IMR-90 (cell line): ENCODE data around the gene RPUSD1. TPM values are rescaled to one million over a fixed set of nuclear protein-coding genes. Genes with fewer than 3 reads are reported as not detected.
A peak's percentile ranks its signal among the peaks of the same experiment; 100 is the strongest.

ENCODE experiments used
- ATAC-seq: fragments of 200-7000 bp; cut with Tn5 transposase; 2 replicates; pipeline ENCODE4 v1.9.1; 2020; ENCODE audit warnings: low read depth, mild to moderate bottlenecking, moderate library complexity
- BruUV-seq: library from RNA; stranded (reverse); fragments of 400-500 nt; replicated peaks from 2 replicates; lab custom pipeline; 2021; lab: Mats Ljungman, UMichigan
- CTCF ChIA-PET: fragments of 300-600 bp; formaldehyde crosslinking; extraction: SDS; loops from one replicate; lab custom pipeline; 2021; ENCODE audit warnings: antibody characterized with exemption; lab: Yijun Ruan, JAX
- POLR2A ChIA-PET: fragments of 300-600 bp; sonication (Branson Sonifier 250); formaldehyde crosslinking; loops from one replicate; lab custom pipeline; 2022; ENCODE audit warnings: antibody characterized with exemption; ENCODE audit not compliant: unreplicated experiment; lab: Charles Lee
- DNase-seq: peaks from one replicate; pipeline ENCODE4 v3.0.0; 2013
- H2AFZ ChIP-seq: replicated peaks from 2 replicates; pipeline ENCODE3; 2013; ENCODE audit warnings: low read length, mild to moderate bottlenecking; ENCODE audit not compliant: poor library complexity
- H2AK5ac ChIP-seq: 2 replicates; pipeline ENCODE4 v1.6.1; 2013; ENCODE audit warnings: low read depth, low read length, inconsistent platforms
- H2AK9ac ChIP-seq: replicated peaks from 2 replicates; pipeline ENCODE3; 2013; ENCODE audit warnings: mild to moderate bottlenecking, low read depth, low read length, moderate library complexity; ENCODE audit not compliant: poor library complexity
- H2BK120ac ChIP-seq: 2 replicates; pipeline ENCODE4 v1.6.1; 2013; ENCODE audit warnings: low read depth, low read length, inconsistent platforms
- H2BK15ac ChIP-seq: 3 replicates; pipeline ENCODE4 v1.6.1; 2013; ENCODE audit warnings: low read depth, low read length, inconsistent platforms
- H2BK20ac ChIP-seq: 2 replicates; pipeline ENCODE4 v1.6.1; 2013; ENCODE audit warnings: low read depth, mild to moderate bottlenecking, inconsistent platforms, low read length, moderate library complexity
- H2BK5ac ChIP-seq: 2 replicates; pipeline ENCODE4 v1.6.1; 2013; ENCODE audit warnings: mild to moderate bottlenecking, low read depth, low read length, inconsistent platforms; ENCODE audit not compliant: poor library complexity, severe bottlenecking
- H3K14ac ChIP-seq: replicated peaks from 2 replicates; pipeline ENCODE4 v1.6.1; 2013; ENCODE audit warnings: low read depth, low read length, inconsistent platforms
- H3K18ac ChIP-seq: 2 replicates; pipeline ENCODE4 v1.6.1; 2013; ENCODE audit warnings: low read depth, low read length, control low read depth
- H3K23ac ChIP-seq: 2 replicates; pipeline ENCODE4 v1.6.1; 2013; ENCODE audit warnings: low read depth, low read length, inconsistent platforms
- H3K27ac ChIP-seq: 2 replicates; pipeline ENCODE4 v1.5.1; 2013; ENCODE audit warnings: mild to moderate bottlenecking, control low read depth, low read length; ENCODE audit not compliant: insufficient read depth
- H3K27me3 ChIP-seq: 2 replicates; pipeline ENCODE4 v1.6.1; 2013; ENCODE audit warnings: low read length; ENCODE audit not compliant: control insufficient read depth, insufficient read depth
- H3K36me3 ChIP-seq: 2 replicates; pipeline ENCODE4 v1.6.1; 2013; ENCODE audit warnings: low read length, mixed read lengths; ENCODE audit not compliant: control insufficient read depth, insufficient read depth
- H3K4ac ChIP-seq: 2 replicates; pipeline ENCODE4 v1.6.1; 2013; ENCODE audit warnings: low read depth, low read length, inconsistent platforms
- H3K4me1 ChIP-seq: 2 replicates; pipeline ENCODE4 v1.6.1; 2013; ENCODE audit warnings: low read length, mixed read lengths; ENCODE audit not compliant: control insufficient read depth, insufficient read depth
- H3K4me2 ChIP-seq: 2 replicates; pipeline ENCODE4 v1.6.1; 2013; ENCODE audit warnings: low read depth, mild to moderate bottlenecking, control low read depth, low read length, moderate library complexity
- H3K4me3 ChIP-seq: 2 replicates; pipeline ENCODE4 v1.5.1; 2013; ENCODE audit warnings: low read depth, mild to moderate bottlenecking, control low read depth, low read length, moderate library complexity; ENCODE audit not compliant: insufficient read depth
- H3K56ac ChIP-seq: 2 replicates; pipeline ENCODE4 v1.6.1; 2013; ENCODE audit warnings: low read length, inconsistent platforms; ENCODE audit not compliant: insufficient read depth; ENCODE audit errors: extremely low read depth
- H3K79me1 ChIP-seq, 2 experiments: 2 replicates each; pipeline ENCODE4 v1.6.1; 2013; ENCODE audit warnings: low read length in 2 of 2, inconsistent platforms in 1 of 2, low read depth in 1 of 2
- H3K9ac ChIP-seq: 2 replicates; pipeline ENCODE4 v1.6.1; 2013; ENCODE audit warnings: low read depth, low read length, control low read depth
- H3K9me1 ChIP-seq: 2 replicates; pipeline ENCODE4 v1.6.1; 2013; ENCODE audit warnings: low read length, inconsistent platforms; ENCODE audit not compliant: insufficient read depth
- H3K9me3 ChIP-seq: 2 replicates; pipeline ENCODE4 v1.6.1; 2013; ENCODE audit warnings: low read length; ENCODE audit not compliant: control insufficient read depth, insufficient read depth
- H4K20me1 ChIP-seq: 2 replicates; pipeline ENCODE4 v1.6.1; 2013; ENCODE audit warnings: low read length, inconsistent platforms; ENCODE audit not compliant: insufficient read depth
- H4K5ac ChIP-seq: 2 replicates; pipeline ENCODE4 v1.6.1; 2013; ENCODE audit warnings: mild to moderate bottlenecking, low read depth, low read length, control low read depth
- H4K8ac ChIP-seq, 2 experiments: 2 replicates each; pipeline ENCODE4 v1.6.1; 2013; ENCODE audit warnings: low read depth in 2 of 2, low read length in 2 of 2, control low read depth in 1 of 2, inconsistent platforms in 1 of 2
- H4K91ac ChIP-seq: 2 replicates; pipeline ENCODE4 v1.6.1; 2013; ENCODE audit warnings: low read depth, low read length, inconsistent platforms; ENCODE audit not compliant: insufficient read depth
- FOS ChIP-seq: fragments of 150-350 bp; IDR thresholded peaks from 2 replicates; pipeline ENCODE4 v1.6.1; 2016; ENCODE audit warnings: low read depth, low read length
- MAFK ChIP-seq: IDR thresholded peaks from 2 replicates; pipeline ENCODE4 v1.6.1; 2012; ENCODE audit warnings: low read depth, low read length, improper control_type of control experiment
- POLR2A ChIP-seq: IDR thresholded peaks from 2 replicates; pipeline ENCODE4 v1.6.1; 2012; ENCODE audit warnings: mild to moderate bottlenecking, low read depth, low read length
- WGBS, 2 experiments: methylation state at CpG; one replicate each; pipeline versions ENCODE4 v1.1.5 to v1.1.7; 2013; ENCODE audit warnings: missing lambda C conversion rate in 2 of 2; ENCODE audit not compliant: insufficient read length in 1 of 2; ENCODE audit errors: extremely low coverage in 2 of 2; 5-methylcytosine and 5-hydroxymethylcytosine counted together
- dilution Hi-C: fragments of 300-500 bp; cut with HindIII; formaldehyde crosslinking; loops from one replicate; pipeline ENCODE4 v1.14.3; 2018; ENCODE audit warnings: low sequenced_read_pairs; ENCODE audit not compliant: unreplicated experiment
- in situ Hi-C: fragments of 300-500 bp; cut with MboI; formaldehyde crosslinking; loops from 3 replicates; pipeline ENCODE4 v1.14.3; 2019; ENCODE audit warnings: low sequenced_read_pairs, inconsistent platforms, mixed read lengths
- intact Hi-C: fragments of 100-400 bp; cut with micrococcal nuclease; formaldehyde crosslinking; loops from 2 replicates; pipeline ENCODE4 v1.10.0; 2022
- polyA plus RNA-seq, 3 experiments: library from polyadenylated mRNA; depleted of rRNA; stranded (reverse); fragments of >200 nt; gene quantifications; 2 replicates each; pipeline ENCODE4 v1.2.3, GENCODE V29; 2012; ENCODE audit warnings: low replicate concordance in 1 of 3
- total RNA-seq: library from RNA; depleted of rRNA; stranded (reverse); fragments of >200 nt; gene quantifications from 2 replicates; pipeline ENCODE4 v1.2.3, GENCODE V29; 2012
- TF ChIP-seq, protein P1 (sequence below): fragments of 150-350 bp; IDR thresholded peaks from 2 replicates; pipeline ENCODE4 v1.6.1; 2016; ENCODE audit warnings: low read depth, mild to moderate bottlenecking, low read length, moderate library complexity, borderline replicate concordance

Gene RPUSD1
- total and polyA plus RNA-seq, 2 of the 4 experiments (the other 2 are of a cell fraction), result 13.1 to 32.3 TPM

DNA sequence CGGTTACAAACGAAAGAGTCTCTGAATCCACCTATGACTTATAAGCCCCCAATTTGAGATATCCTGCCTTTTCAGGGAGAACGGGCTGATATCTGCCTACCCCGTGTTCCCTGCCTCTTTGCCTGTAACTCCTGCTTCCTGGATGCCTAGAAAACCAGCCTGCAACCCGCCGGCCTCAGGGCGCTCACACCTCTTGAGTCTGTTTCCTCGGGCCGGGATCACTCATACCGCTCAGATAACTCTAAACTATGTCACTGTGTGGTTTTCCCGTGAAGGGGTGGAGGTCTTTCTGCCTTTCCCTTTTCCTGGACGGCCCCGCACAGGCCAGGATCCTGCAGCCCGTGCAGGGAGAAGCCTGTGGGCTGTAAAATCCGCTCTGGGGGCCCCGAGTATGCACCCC lies 10.4 kb downstream of the RPUSD1 start:
- Histone ChIP-seq H3K36me3 (no peaks in the 10 kb centered on the region), H3K27me3 (peaks cover 9% of the 10 kb centered on the region; the same call in 1 of the 2 replicates), H2BK20ac (no peak overlapping the region), H2AK9ac (no peak overlapping the region), H2BK15ac (no peak overlapping the region), H2AK5ac (no peak overlapping the region), H3K4ac (no peak overlapping the region), H4K91ac (no peak overlapping the region), H2AFZ (peak overlapping the region; percentile 68), H4K8ac (no peak overlapping the region), H3K79me1 (no peaks in the 10 kb centered on the region), H3K27ac (no peak overlapping the region), H2BK5ac (no peak overlapping the region), H3K9me1 (no peaks in the 10 kb centered on the region), H3K9me3 (no peaks in the 10 kb centered on the region), H3K4me2 (no peak overlapping the region), H4K20me1 (no peaks in the 10 kb centered on the region), H3K23ac (no peak overlapping the region), H4K5ac (no peak overlapping the region), H3K18ac (no peak overlapping the region), H3K9ac (no peak overlapping the region), H3K56ac (no peak overlapping the region), H2BK120ac (no peak overlapping the region), H3K4me1 (no peaks in the 10 kb centered on the region), H3K14ac (no peak overlapping the region), H3K4me3 (no peak overlapping the region)
- in situ Hi-C loops, result no loop called here
- ATAC-seq (peak; percentile 51), DNase-seq (peak; percentile 19)
- no peak for TF ChIP-seq MAFK
- no peak for TF ChIP-seq POLR2A
- TF ChIP-seq FOS, result no peak
- TF ChIP-seq, protein P1, sequence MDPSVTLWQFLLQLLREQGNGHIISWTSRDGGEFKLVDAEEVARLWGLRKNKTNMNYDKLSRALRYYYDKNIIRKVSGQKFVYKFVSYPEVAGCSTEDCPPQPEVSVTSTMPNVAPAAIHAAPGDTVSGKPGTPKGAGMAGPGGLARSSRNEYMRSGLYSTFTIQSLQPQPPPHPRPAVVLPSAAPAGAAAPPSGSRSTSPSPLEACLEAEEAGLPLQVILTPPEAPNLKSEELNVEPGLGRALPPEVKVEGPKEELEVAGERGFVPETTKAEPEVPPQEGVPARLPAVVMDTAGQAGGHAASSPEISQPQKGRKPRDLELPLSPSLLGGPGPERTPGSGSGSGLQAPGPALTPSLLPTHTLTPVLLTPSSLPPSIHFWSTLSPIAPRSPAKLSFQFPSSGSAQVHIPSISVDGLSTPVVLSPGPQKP, result no peak
- 55% methylated on average over 3 of the region's 16 CpGs; no CpG with 5 or more reads in 1 of the 2 experiments for WGBS, 2 experiments
- no TSS peak for BruUV-seq
- ChIA-PET POLR2A (no interaction called here), CTCF (no interaction called here)
- dilution Hi-C loops, result no loop called here
- intact Hi-C loops, result no loop called here
